Ascending aorta (tissue), 2 donors: ENCODE results near the gene PPIL3. TPM values are rescaled to one million over a fixed set of nuclear protein-coding genes. Genes with fewer than 3 reads are reported as not detected.

ENCODE experiments used
- DNase-seq, 2 donors: peaks; one replicate each; pipeline ENCODE4 v3.0.0-alpha.2; 2019; ENCODE audit warnings: low spot score in 2 of 2
- H3K27ac ChIP-seq, 2 donors: fragments of 200-600 bp; sonication (generic); one replicate each; pipeline ENCODE4 v1.5.1; 2016 to 2017; ENCODE audit warnings: mild to moderate bottlenecking in 1 of 2
- H3K27me3 ChIP-seq: fragments of 200-600 bp; sonication (generic); one replicate; pipeline ENCODE4 v1.5.1; 2017
- H3K36me3 ChIP-seq, 2 donors: fragments of 200-600 bp; sonication (generic); one replicate each; pipeline ENCODE4 v1.5.1; 2016
- H3K4me1 ChIP-seq, 2 donors: fragments of 200-600 bp; sonication (generic); one replicate each; pipeline ENCODE4 v1.5.1; 2016 to 2017; ENCODE audit warnings: mild to moderate bottlenecking in 1 of 2
- H3K4me3 ChIP-seq, 2 donors: fragments of 200-600 bp; sonication (generic); one replicate each; pipeline ENCODE4 v1.5.1; 2016 to 2017; ENCODE audit warnings: mild to moderate bottlenecking in 1 of 2
- H3K9me3 ChIP-seq, 2 donors: fragments of 200-600 bp; sonication (generic); one replicate each; pipeline ENCODE4 v1.5.1; 2016
- CTCF ChIP-seq, 3 experiments: fragments of 200-600 bp in 2 of 3; fragments of 450-650 bp in 1 of 3; sonication (generic) in 2 of 3; IDR thresholded peaks; one replicate each; pipeline ENCODE4 v1.5.1; 2016 to 2019; ENCODE audit warnings: antibody characterized with exemption in 3 of 3, mild to moderate bottlenecking in 1 of 3, moderate library complexity in 1 of 3
- intact Hi-C: fragments of 100-400 bp; cut with DNase I; formaldehyde crosslinking; loops from one replicate; pipeline ENCODE4 v1.15.1; 2023
- total RNA-seq: library from RNA; depleted of rRNA; stranded (reverse); fragments of >200 nt; gene quantifications from one replicate; pipeline ENCODE4 v1.1.0, GENCODE V29; 2016

PPIL3 gene
- total RNA-seq, 1 donor from 2014 or later: 0.64 TPM

- peaks cover 0 to 29% of the 10 kb centered on the region in 2 donors for H3K4me1 ChIP-seq
- no peaks in the 10 kb centered on the region for H3K9me3 ChIP-seq
- H3K27ac ChIP-seq: peak overlapping the region; percentile 96 to 100
- DNase-seq: no peak
- intact Hi-C loops: loop anchor here (1.0 to 10.0 kb wide), 6 partner anchors 26 to 556 kb away; partner anchors contain the start of genes BZW1, NIF3L1, ORC2 and PPIL3
- no peak for TF ChIP-seq CTCF (IDR thresholded peaks at IDR 0.05)
- peaks cover 9 to 23% of the 10 kb centered on the region in 2 donors for H3K36me3 ChIP-seq
- peak overlapping the region; percentile 74 to 80 for H3K4me3 ChIP-seq
- H3K27me3 ChIP-seq: no peaks in the 10 kb centered on the region
These were observed 25.1 kb downstream of the PPIL3 start for GRCh38 chr2:200863782-200864175.

GRCh38 chr2:200862532-200863000, 26.3 kb downstream of the PPIL3 start:
- H3K36me3 ChIP-seq: peaks cover 21 to 36% of the 10 kb centered on the region in 2 donors
- DNase-seq: peak; percentile 47 to 74
- no peak for TF ChIP-seq CTCF (IDR thresholded peaks at IDR 0.05)
- intact Hi-C loops: loop anchor here (5.0 to 10.0 kb wide), 2 partner anchors 338 to 555 kb away; partner anchors contain the start of genes SGO2 and SPATS2L
- H3K27ac ChIP-seq: peak overlapping the region; percentile 96 to 100
- no peaks in the 10 kb centered on the region for H3K27me3 ChIP-seq
- H3K4me1 ChIP-seq: peaks cover 4 to 39% of the 10 kb centered on the region in 2 donors
- peak overlapping the region; percentile 74 to 80 for H3K4me3 ChIP-seq
- no peaks in the 10 kb centered on the region for H3K9me3 ChIP-seq

- Histone ChIP-seq H3K4me1 (peaks cover 4 to 37% of the 10 kb centered on the region in 2 donors), H3K27ac (peak overlapping the region; percentile 96 to 100), H3K9me3 (no peaks in the 10 kb centered on the region), H3K36me3 (peaks cover 30 to 44% of the 10 kb centered on the region in 2 donors), H3K4me3 (peak overlapping the region; percentile 74 to 80), H3K27me3 (no peaks in the 10 kb centered on the region)
- no peak for DNase-seq
- intact Hi-C loops: loop anchor here (5.0 to 10.0 kb wide), 2 partner anchors 337 to 554 kb away; partner anchors contain the start of genes SGO2 and SPATS2L
- no peak for TF ChIP-seq CTCF (IDR thresholded peaks at IDR 0.05)
These were observed 27.2 kb downstream of the PPIL3 start for GRCh38 chr2:200861617-200862155.

- TF ChIP-seq CTCF (IDR thresholded peaks at IDR 0.05): no peak
- H3K4me1 ChIP-seq: peaks cover 4 to 34% of the 10 kb centered on the region in 2 donors
- peak overlapping the region in 1 of 2 donors; percentile 96 for H3K27ac ChIP-seq
- no peaks in the 10 kb centered on the region for H3K27me3 ChIP-seq
- peaks cover 44 to 59% of the 10 kb centered on the region in 2 donors for H3K36me3 ChIP-seq
- H3K4me3 ChIP-seq: peak overlapping the region; percentile 40 to 74
- intact Hi-C loops: loop anchor here (5.0 to 10.0 kb wide), 2 partner anchors 335 to 553 kb away; partner anchors contain the start of genes SGO2 and SPATS2L
- DNase-seq: no peak
- H3K9me3 ChIP-seq: no peaks in the 10 kb centered on the region
These were observed 28.6 kb downstream of the PPIL3 start for GRCh38 chr2:200860092-200860795.

GRCh38 chr2:200856806-200857205, 32.1 kb downstream of the PPIL3 start:
- TF ChIP-seq CTCF (IDR thresholded peaks at IDR 0.05): no peak
- DNase-seq: no peak
- Histone ChIP-seq H3K36me3 (peaks cover 79 to 87% of the 10 kb centered on the region in 2 donors), H3K4me3 (no peak overlapping the region), H3K27me3 (no peaks in the 10 kb centered on the region), H3K4me1 (peaks cover 4 to 29% of the 10 kb centered on the region in 2 donors), H3K27ac (no peak overlapping the region), H3K9me3 (no peaks in the 10 kb centered on the region)
- intact Hi-C loops: no loop called here
